HepG2 (cell line): ENCODE results near the gene FIBP. TPM values are rescaled to one million over a fixed set of nuclear protein-coding genes. Genes with fewer than 3 reads are reported as not detected.
A peak's percentile ranks its signal among the peaks of the same experiment; 100 is the strongest.

Experiments
- ERF ChIP-seq: IDR thresholded peaks from 2 replicates; pipeline ENCODE4 v1.6.1; 2018; ENCODE audit warnings: missing biosample characterization, missing genetic modification reagents
- FUBP1 ChIP-seq: sonication (generic); formaldehyde crosslinking; IDR thresholded peaks from 2 replicates; pipeline ENCODE4 v1.5.1; 2020; ENCODE audit warnings: missing genetic modification reagents, mild to moderate bottlenecking, borderline replicate concordance
- HNRNPUL1 ChIP-seq: fragments of 200-400 bp; formaldehyde crosslinking; IDR thresholded peaks from 2 replicates; pipeline ENCODE4 v1.6.1; 2017; ENCODE audit warnings: low read depth, mild to moderate bottlenecking, low read length, moderate library complexity
- SP4 ChIP-seq: sonication (generic); formaldehyde crosslinking; IDR thresholded peaks from 2 replicates; pipeline ENCODE4 v1.8.1; 2023; ENCODE audit warnings: mild to moderate bottlenecking, missing genetic modification reagents
- SYNCRIP ChIP-seq: fragments of 200-400 bp; formaldehyde crosslinking; IDR thresholded peaks from 2 replicates; pipeline ENCODE4 v1.6.1; 2018; ENCODE audit warnings: mild to moderate bottlenecking, low read depth, low read length; ENCODE audit not compliant: insufficient read depth
- ZBTB46 ChIP-seq: sonication (generic); formaldehyde crosslinking; IDR thresholded peaks from 2 replicates; pipeline ENCODE4 v1.4.0; 2020; ENCODE audit warnings: mild to moderate bottlenecking, missing genetic modification reagents, borderline replicate concordance
- ZNF180 ChIP-seq: sonication (generic); formaldehyde crosslinking; IDR thresholded peaks from 2 replicates; pipeline ENCODE4 v1.4.0; 2020; ENCODE audit warnings: low read depth, missing genetic modification reagents, borderline replicate concordance
- ZNF224 ChIP-seq: sonication (generic); formaldehyde crosslinking; IDR thresholded peaks from 2 replicates; pipeline ENCODE4 v1.5.0; 2020; ENCODE audit warnings: mild to moderate bottlenecking, missing genetic modification reagents
- ZNF724P ChIP-seq: sonication (generic); formaldehyde crosslinking; IDR thresholded peaks from 2 replicates; pipeline ENCODE4 v1.8.0; 2022; ENCODE audit warnings: missing genetic modification reagents, borderline replicate concordance
- polyA plus RNA-seq, 8 experiments: library from polyadenylated mRNA; depleted of rRNA in 3 of 8; stranded (reverse) in 7 of 8; unstranded in 1 of 8; fragments of >200 nt; fragmentation: Illumina TruSeq in 4 of 8; extraction: Trizol in 4 of 8; gene quantifications; 2 replicates each; pipeline versions ENCODE4 v1.2.1 to v1.2.3, GENCODE V29; 2011 to 2016; ENCODE audit warnings: low read depth in 4 of 8, missing spikeins in 1 of 8, mixed read lengths in 1 of 8; ENCODE audit not compliant: insufficient read depth in 1 of 8
- total RNA-seq, 5 experiments: library from RNA; depleted of rRNA; stranded (reverse); fragments of >200 nt; fragmentation: Illumina TruSeq; extraction: Trizol; gene quantifications; 2 replicates each; pipeline ENCODE4 v1.2.3, GENCODE V29; 2016; ENCODE audit warnings: low read depth in 1 of 5
- TF ChIP-seq, protein P1 (sequence below): sonication (generic); formaldehyde crosslinking; IDR thresholded peaks from one replicate; pipeline ENCODE4 v1.5.1; 2020; ENCODE audit warnings: mild to moderate bottlenecking, missing genetic modification reagents; ENCODE audit errors: not compliant biosample characterization
- TF ChIP-seq, protein P2 (sequence below): sonication (generic); formaldehyde crosslinking; IDR thresholded peaks from 2 replicates; pipeline ENCODE4 v1.4.0; 2020; ENCODE audit warnings: mild to moderate bottlenecking, missing genetic modification reagents
- TF ChIP-seq, protein P3 (sequence below): IDR thresholded peaks from 2 replicates; pipeline ENCODE4 v1.6.1; 2016; ENCODE audit warnings: missing compliant biosample characterization, missing genetic modification reagents, borderline replicate concordance

Gene FIBP
- total and polyA plus RNA-seq, 2 of the 13 experiments (the other 11 are each of a cell fraction or from before 2014, with no cell fraction given): 42.9 to 62.1 TPM

DNA sequence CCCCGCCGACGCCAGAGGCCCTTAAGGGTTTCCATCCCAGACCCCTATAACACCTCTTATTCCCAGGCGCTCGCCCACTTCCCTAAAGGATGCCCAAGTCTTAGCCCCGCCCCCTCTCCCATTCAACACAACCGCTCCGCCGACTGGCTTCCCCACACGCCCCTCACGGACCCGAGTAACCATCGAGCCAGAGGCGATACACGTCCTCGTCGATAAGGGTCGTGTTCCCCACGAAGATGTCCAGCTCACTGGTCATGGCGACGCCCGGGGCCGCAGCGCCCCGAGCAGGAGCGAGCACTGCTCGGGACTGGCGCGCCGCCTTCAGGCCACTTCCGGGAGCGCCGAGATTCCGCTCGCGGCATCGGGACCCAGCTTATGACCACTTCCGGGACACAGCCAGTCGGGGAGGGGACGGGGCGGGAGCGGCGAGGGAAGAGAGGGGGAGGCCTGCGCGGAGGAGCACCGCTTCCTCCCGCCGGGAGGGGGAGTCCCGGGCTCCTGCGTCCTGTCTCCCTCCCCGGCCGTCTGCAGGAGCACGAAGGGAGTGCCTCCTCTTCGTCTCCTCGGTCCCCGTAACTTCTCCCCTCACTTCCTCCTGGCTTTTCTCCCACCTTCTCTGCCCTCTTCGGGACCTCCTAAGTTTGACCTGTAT, at the start of gene FIBP (continued):
- TF ChIP-seq, protein P1, sequence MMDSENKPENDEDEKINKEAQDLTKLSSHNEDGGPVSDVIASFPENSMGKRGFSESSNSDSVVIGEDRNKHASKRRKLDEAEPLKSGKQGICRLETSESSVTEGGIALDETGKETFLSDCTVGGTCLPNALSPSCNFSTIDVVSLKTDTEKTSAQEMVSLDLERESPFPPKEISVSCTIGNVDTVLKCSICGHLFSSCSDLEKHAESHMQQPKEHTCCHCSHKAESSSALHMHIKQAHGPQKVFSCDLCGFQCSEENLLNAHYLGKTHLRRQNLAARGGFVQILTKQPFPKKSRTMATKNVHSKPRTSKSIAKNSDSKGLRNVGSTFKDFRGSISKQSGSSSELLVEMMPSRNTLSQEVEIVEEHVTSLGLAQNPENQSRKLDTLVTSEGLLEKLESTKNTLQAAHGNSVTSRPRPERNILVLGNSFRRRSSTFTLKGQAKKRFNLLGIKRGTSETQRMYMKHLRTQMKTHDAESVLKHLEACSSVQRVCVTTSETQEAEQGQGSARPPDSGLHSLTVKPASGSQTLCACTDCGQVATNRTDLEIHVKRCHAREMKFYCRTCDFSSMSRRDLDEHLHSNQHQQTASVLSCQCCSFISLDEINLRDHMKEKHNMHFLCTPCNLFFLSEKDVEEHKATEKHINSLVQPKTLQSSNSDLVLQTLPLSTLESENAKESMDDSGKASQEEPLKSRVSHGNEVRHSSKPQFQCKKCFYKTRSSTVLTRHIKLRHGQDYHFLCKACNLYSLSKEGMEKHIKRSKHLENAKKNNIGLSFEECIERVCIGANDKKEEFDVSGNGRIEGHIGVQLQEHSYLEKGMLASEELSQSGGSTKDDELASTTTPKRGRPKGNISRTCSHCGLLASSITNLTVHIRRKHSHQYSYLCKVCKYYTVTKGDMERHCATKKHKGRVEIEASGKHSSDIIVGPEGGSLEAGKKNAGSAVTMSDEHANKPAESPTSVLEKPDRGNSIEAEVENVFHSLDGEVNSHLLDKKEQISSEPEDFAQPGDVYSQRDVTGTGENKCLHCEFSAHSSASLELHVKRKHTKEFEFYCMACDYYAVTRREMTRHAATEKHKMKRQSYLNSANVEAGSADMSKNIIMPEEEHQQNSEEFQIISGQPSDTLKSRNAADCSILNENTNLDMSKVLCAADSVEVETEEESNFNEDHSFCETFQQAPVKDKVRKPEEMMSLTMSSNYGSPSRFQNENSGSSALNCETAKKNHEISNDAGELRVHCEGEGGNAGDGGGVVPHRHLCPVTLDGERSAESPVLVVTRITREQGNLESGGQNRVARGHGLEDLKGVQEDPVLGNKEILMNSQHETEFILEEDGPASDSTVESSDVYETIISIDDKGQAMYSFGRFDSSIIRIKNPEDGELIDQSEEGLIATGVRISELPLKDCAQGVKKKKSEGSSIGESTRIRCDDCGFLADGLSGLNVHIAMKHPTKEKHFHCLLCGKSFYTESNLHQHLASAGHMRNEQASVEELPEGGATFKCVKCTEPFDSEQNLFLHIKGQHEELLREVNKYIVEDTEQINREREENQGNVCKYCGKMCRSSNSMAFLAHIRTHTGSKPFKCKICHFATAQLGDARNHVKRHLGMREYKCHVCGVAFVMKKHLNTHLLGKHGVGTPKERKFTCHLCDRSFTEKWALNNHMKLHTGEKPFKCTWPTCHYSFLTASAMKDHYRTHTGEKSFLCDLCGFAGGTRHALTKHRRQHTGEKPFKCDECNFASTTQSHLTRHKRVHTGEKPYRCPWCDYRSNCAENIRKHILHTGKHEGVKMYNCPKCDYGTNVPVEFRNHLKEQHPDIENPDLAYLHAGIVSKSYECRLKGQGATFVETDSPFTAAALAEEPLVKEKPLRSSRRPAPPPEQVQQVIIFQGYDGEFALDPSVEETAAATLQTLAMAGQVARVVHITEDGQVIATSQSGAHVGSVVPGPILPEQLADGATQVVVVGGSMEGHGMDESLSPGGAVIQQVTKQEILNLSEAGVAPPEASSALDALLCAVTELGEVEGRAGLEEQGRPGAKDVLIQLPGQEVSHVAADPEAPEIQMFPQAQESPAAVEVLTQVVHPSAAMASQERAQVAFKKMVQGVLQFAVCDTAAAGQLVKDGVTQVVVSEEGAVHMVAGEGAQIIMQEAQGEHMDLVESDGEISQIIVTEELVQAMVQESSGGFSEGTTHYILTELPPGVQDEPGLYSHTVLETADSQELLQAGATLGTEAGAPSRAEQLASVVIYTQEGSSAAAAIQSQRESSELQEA: peak; percentile 67
- TF ChIP-seq, protein P2, sequence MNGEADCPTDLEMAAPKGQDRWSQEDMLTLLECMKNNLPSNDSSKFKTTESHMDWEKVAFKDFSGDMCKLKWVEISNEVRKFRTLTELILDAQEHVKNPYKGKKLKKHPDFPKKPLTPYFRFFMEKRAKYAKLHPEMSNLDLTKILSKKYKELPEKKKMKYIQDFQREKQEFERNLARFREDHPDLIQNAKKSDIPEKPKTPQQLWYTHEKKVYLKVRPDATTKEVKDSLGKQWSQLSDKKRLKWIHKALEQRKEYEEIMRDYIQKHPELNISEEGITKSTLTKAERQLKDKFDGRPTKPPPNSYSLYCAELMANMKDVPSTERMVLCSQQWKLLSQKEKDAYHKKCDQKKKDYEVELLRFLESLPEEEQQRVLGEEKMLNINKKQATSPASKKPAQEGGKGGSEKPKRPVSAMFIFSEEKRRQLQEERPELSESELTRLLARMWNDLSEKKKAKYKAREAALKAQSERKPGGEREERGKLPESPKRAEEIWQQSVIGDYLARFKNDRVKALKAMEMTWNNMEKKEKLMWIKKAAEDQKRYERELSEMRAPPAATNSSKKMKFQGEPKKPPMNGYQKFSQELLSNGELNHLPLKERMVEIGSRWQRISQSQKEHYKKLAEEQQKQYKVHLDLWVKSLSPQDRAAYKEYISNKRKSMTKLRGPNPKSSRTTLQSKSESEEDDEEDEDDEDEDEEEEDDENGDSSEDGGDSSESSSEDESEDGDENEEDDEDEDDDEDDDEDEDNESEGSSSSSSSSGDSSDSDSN (CRISPR knock-in tag): peak; percentile 83
- no peak for TF ChIP-seq FUBP1 (CRISPR knock-in tag)
- TF ChIP-seq ZBTB46 (CRISPR knock-in tag): no peak
- TF ChIP-seq, protein P3, sequence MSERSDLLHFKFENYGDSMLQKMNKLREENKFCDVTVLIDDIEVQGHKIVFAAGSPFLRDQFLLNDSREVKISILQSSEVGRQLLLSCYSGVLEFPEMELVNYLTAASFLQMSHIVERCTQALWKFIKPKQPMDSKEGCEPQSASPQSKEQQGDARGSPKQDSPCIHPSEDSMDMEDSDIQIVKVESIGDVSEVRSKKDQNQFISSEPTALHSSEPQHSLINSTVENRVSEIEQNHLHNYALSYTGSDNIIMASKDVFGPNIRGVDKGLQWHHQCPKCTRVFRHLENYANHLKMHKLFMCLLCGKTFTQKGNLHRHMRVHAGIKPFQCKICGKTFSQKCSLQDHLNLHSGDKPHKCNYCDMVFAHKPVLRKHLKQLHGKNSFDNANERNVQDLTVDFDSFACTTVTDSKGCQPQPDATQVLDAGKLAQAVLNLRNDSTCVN (CRISPR knock-in tag): no peak
- TF ChIP-seq HNRNPUL1: no peak
- peak; percentile 76 for TF ChIP-seq SP4 (CRISPR knock-in tag)
- no peak for TF ChIP-seq ZNF180 (CRISPR knock-in tag)
- no peak for TF ChIP-seq SYNCRIP
- TF ChIP-seq ERF (CRISPR knock-in tag): peak; percentile 69
- peak; percentile 61; the same call in 1 of the 2 replicates for TF ChIP-seq ZNF224
- no peak; the same call in 1 of the 2 replicates for TF ChIP-seq ZNF724P
